ENCODE results near the gene CFAP161. TPM values are rescaled to one million over a fixed set of nuclear protein-coding genes. Genes with fewer than 3 reads are reported as not detected.

The CFAP161 gene
- total RNA-seq, 2 experiments from 2014 or later, result not detected

- POLR2A ChIA-PET, result interaction anchor here (0.6 kb wide), 1 partner anchor 102 kb away, joined by 4 read pairs; no protein-coding TSS in a partner anchor
- Mint-ChIP-seq H3K4me1 (ENCODE audit: low read depth) (no peaks in the 10 kb centered on the region), H3K9me3 (no peaks in the 10 kb centered on the region), H3K27ac (no peak overlapping the region), H3K36me3 (ENCODE audit: low read depth) (no peaks in the 10 kb centered on the region), H3K27me3 (peaks cover 5% of the 10 kb centered on the region), H3K4me3 (no peak overlapping the region)
- intact Hi-C loops (cut with micrococcal nuclease), result no loop called here
- DNase-seq (no peak), ATAC-seq (no peak)
- CTCF ChIA-PET, result interaction anchor here (2.1 kb wide), 1 partner anchor 75 kb away, joined by 9 read pairs; no protein-coding TSS in a partner anchor
- TF ChIP-seq CTCF (IDR thresholded peaks at IDR 0.05), result no peak
Observed at GRCh38 chr15:81191701-81192100, 57.6 kb downstream of the CFAP161 start.

DNA sequence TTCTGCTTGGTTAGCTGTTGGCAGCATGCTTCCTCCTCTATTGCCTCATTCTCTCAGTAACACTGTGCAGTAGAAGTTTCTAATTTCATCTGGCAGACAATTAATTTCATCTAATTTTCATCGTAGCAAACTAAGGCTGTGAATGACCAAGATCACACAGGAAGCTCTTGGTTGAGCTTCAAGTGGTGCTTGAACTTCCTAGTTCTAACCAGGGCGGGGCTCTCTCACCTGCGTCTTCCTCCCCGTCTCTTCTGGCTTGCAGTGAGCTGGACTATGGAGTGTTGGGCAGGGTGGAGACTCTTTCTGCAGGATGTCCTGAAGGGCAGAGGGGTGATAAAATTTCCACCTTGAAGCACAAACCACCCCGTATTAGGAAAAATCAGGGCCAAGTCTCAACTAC lies 60.7 kb downstream of the CFAP161 start:
- CTCF ChIA-PET, result interaction anchor here (0.6 to 1.2 kb wide), 2 partner anchors 27 to 215 kb away, joined by 3 read pairs; no protein-coding TSS in a partner anchor
- ATAC-seq, result no peak
- Mint-ChIP-seq H3K4me1 (ENCODE audit: low read depth) (no peaks in the 10 kb centered on the region), H3K36me3 (ENCODE audit: low read depth) (no peaks in the 10 kb centered on the region), H3K27ac (no peak overlapping the region), H3K27me3 (peaks cover 5% of the 10 kb centered on the region), H3K4me3 (no peak overlapping the region), H3K9me3 (no peaks in the 10 kb centered on the region)
- intact Hi-C loops (cut with micrococcal nuclease), result no loop called here
- no peak for DNase-seq
- POLR2A ChIA-PET, result no interaction called here
- TF ChIP-seq CTCF (IDR thresholded peaks at IDR 0.05), result no peak

DNA sequence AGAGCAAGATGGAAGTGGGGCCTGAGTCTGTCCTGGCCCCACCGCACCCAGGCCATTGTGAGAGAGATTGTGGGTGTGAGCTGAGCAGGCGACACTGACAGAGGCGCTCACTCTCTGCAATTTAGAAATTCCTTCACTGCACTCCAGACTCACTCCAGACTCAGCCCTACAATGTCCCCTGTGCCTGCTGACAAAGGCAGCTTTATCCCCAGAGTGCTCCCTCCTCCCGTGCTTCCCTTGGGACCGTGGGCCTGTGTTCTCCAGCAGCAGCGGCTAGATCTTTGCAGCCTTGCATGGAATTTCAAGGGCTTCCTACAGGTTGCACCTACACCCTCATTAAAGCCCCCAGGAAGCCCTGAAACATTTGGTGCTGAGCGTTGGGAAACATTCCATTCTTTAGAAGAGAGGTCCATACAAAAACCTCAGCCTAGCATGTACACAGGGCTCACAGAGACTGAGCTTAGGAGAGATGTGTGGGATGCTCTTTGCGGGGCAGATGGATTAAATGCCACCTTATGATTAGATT lies 61.3 kb downstream of the CFAP161 start:
- Mint-ChIP-seq H3K27me3 (peaks cover 5% of the 10 kb centered on the region), H3K27ac (no peak overlapping the region), H3K9me3 (no peaks in the 10 kb centered on the region), H3K4me3 (no peak overlapping the region), H3K4me1 (ENCODE audit: low read depth) (no peaks in the 10 kb centered on the region), H3K36me3 (ENCODE audit: low read depth) (no peaks in the 10 kb centered on the region)
- intact Hi-C loops (cut with micrococcal nuclease), result no loop called here
- ATAC-seq, result no peak
- ChIA-PET CTCF (interaction anchor here (0.6 to 1.3 kb wide), 3 partner anchors 16 to 215 kb away, joined by 3 read pairs; no protein-coding TSS in a partner anchor), POLR2A (no interaction called here)
- no peak for DNase-seq
- TF ChIP-seq CTCF (IDR thresholded peaks at IDR 0.05), result no peak

- H3K4me3 Mint-ChIP-seq, result no peak within 1 kb of the TSS
- ATAC-seq (no peak), DNase-seq (no peak)
- peaks cover 3% of the 10 kb centered on the region for H3K27me3 Mint-ChIP-seq
- no peaks in the 10 kb centered on the region for H3K9me3 Mint-ChIP-seq
- CTCF ChIA-PET, result interaction anchor here (1.3 kb wide), 1 partner anchor 17 kb away, joined by 3 read pairs; no protein-coding TSS in a partner anchor
- no peak within 1 kb of the TSS for H3K27ac Mint-ChIP-seq
- no peaks in the 10 kb centered on the region for H3K4me1 Mint-ChIP-seq (ENCODE audit: low read depth)
- intact Hi-C loops (cut with micrococcal nuclease), result no loop called here
- no peaks in the 10 kb centered on the region for H3K36me3 Mint-ChIP-seq (ENCODE audit: low read depth)
- POLR2A ChIA-PET, result no interaction called here
- TF ChIP-seq CTCF (IDR thresholded peaks at IDR 0.05), result no peak
Observed at GRCh38 chr15:81196576-81197254, 62.6 kb downstream of the CFAP161 start, which contains the start of gene IL16. Gene IL16, plus strand, starts transcription at chr15:81196879. Its CDS starts 28,521 bp downstream, at chr15:81225400.

DNA sequence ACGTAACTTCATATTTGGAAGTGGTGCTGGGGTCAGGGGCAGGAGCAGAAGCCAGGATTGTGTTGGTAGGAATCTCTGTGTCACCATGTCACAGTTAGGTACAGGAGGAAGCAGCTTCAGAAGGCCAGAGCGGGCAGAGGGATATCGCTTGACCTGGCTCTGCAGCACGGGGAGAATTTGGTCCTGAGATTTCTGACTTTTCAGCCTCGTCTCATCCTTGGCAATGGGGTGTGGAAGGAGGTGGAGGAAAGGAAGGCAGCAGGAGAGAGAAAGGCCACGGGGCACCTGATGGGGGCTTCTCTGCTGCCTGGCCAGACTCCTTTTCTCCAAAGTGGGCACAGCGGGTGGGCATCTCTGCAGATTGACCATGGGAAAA lies 63.2 kb downstream of the CFAP161 start:
- CTCF ChIA-PET, result no interaction called here
- DNase-seq (no peak), ATAC-seq (no peak)
- no peak overlapping the region for H3K4me3 Mint-ChIP-seq
- H3K27ac Mint-ChIP-seq, result no peak overlapping the region
- POLR2A ChIA-PET, result interaction anchor here (1.4 kb wide), 1 partner anchor 8 kb away, joined by 4 read pairs; no protein-coding TSS in a partner anchor
- intact Hi-C loops (cut with micrococcal nuclease), result no loop called here
- H3K4me1 Mint-ChIP-seq (ENCODE audit: low read depth), result no peaks in the 10 kb centered on the region
- peaks cover 3% of the 10 kb centered on the region for H3K27me3 Mint-ChIP-seq
- no peaks in the 10 kb centered on the region for H3K9me3 Mint-ChIP-seq
- no peak for TF ChIP-seq CTCF (IDR thresholded peaks at IDR 0.05)
- no peaks in the 10 kb centered on the region for H3K36me3 Mint-ChIP-seq (ENCODE audit: low read depth)

Measured in activated CD8-positive, alpha-beta T cell treated with anti-CD3 and anti-CD28 coated beads for 36 hours (primary cell).